ENCODE measurements around the gene EHHADH. TPM values are rescaled to one million over a fixed set of nuclear protein-coding genes. Genes with fewer than 3 reads are reported as not detected.
"Not testable (repeated sequence)": the region's sequence is repeated elsewhere in the genome, so short reads cannot be mapped to it uniquely, and the experiment has no call there.

The EHHADH gene
- total RNA-seq, 2 donors from 2014 or later, result 4.0 to 17.9 TPM

- intact Hi-C loops (cut with DNase I), result no loop called here
- TF ChIP-seq POLR2A (IDR thresholded peaks at IDR 0.05), result no peak
- TF ChIP-seq CTCF (IDR thresholded peaks at IDR 0.05), result no peak
- no peak for TF ChIP-seq POLR2AphosphoS5 (IDR thresholded peaks at IDR 0.05)
- Histone ChIP-seq H3K4me3 (no peak overlapping the region), H3K9me3 (no peaks in the 10 kb centered on the region), H3K27me3 (replicated peaks; ENCODE audit: insufficient read depth) (no peaks in the 10 kb centered on the region), H3K27ac (no peak overlapping the region), H3K4me1 (replicated peaks) (no peaks in the 10 kb centered on the region), H3K36me3 (no peaks in the 10 kb centered on the region)
- DNase-seq (ENCODE audit: low spot score), result no peak
- 97% methylated on average over 1 of the region's 1 CpG for WGBS
Measured at GRCh38 chr3:185257334-185257733, 3.5 kb upstream of the EHHADH start.

- no peak for TF ChIP-seq POLR2A (IDR thresholded peaks at IDR 0.05)
- TF ChIP-seq CTCF (IDR thresholded peaks at IDR 0.05), result no peak
- no peak for TF ChIP-seq POLR2AphosphoS5 (IDR thresholded peaks at IDR 0.05)
- WGBS, result 95% methylated on average over 4 of the region's 4 CpGs
- H3K27ac ChIP-seq, result no peak overlapping the region
- H3K9me3 ChIP-seq, result no peaks in the 10 kb centered on the region
- intact Hi-C loops (cut with DNase I), result no loop called here
- no peaks in the 10 kb centered on the region for H3K36me3 ChIP-seq
- no peak for DNase-seq (ENCODE audit: low spot score)
- no peaks in the 10 kb centered on the region for H3K4me1 ChIP-seq (replicated peaks)
- no peaks in the 10 kb centered on the region for H3K27me3 ChIP-seq (replicated peaks; ENCODE audit: insufficient read depth)
- no peak overlapping the region for H3K4me3 ChIP-seq
Measured at GRCh38 chr3:185254799-185255198, 950 bp upstream of the EHHADH start.

GRCh38 chr3:185253133-185253532, 716 bp downstream of the EHHADH start:
- H3K27me3 ChIP-seq (replicated peaks; ENCODE audit: insufficient read depth); H3K36me3 ChIP-seq; H3K9me3 ChIP-seq; H3K27ac ChIP-seq; H3K4me1 ChIP-seq (replicated peaks); DNase-seq (ENCODE audit: low spot score); intact Hi-C loops (cut with DNase I); H3K4me3 ChIP-seq: not testable (repeated sequence)
- WGBS, result 81% methylated on average over 4 of the region's 4 CpGs

- WGBS, result 77% methylated on average over 5 of the region's 5 CpGs
- no peaks in the 10 kb centered on the region for H3K27me3 ChIP-seq (replicated peaks; ENCODE audit: insufficient read depth)
- no peaks in the 10 kb centered on the region for H3K36me3 ChIP-seq
- no peak for DNase-seq (ENCODE audit: low spot score)
- H3K4me1 ChIP-seq (replicated peaks), result no peaks in the 10 kb centered on the region
- intact Hi-C loops (cut with DNase I), result no loop called here
- H3K4me3 ChIP-seq, result no peak overlapping the region
- H3K9me3 ChIP-seq, result no peaks in the 10 kb centered on the region
- H3K27ac ChIP-seq, result no peak overlapping the region
- no peak for TF ChIP-seq POLR2AphosphoS5 (IDR thresholded peaks at IDR 0.05)
- TF ChIP-seq POLR2A (IDR thresholded peaks at IDR 0.05), result no peak
- no peak for TF ChIP-seq CTCF (IDR thresholded peaks at IDR 0.05)
Measured at GRCh38 chr3:185251272-185251671, 2.6 kb downstream of the EHHADH start.

DNA sequence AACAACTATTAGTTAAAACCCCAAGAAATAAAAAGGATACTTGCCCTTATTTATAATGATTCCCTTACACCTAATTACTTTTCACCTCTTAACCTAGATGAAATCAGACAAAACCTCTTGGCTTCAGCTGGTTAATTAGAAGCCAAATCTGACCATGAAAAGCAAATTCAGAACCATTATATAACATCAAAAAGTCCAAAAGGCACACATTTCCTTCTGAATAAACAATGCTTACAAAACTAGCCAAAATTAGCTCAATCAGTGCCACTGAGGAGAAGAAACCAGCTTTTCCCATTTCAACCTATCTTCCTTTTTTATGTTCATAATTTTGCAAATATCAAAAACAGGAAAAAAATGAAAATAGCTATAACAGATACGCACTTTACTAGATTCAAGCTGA, 3.2 kb downstream of the EHHADH start:
- H3K36me3 ChIP-seq, result no peaks in the 10 kb centered on the region
- H3K9me3 ChIP-seq, result no peaks in the 10 kb centered on the region
- DNase-seq (ENCODE audit: low spot score), result no peak
- WGBS, result 0% methylated on average over 1 of the region's 1 CpG
- no peaks in the 10 kb centered on the region for H3K27me3 ChIP-seq (replicated peaks; ENCODE audit: insufficient read depth)
- H3K27ac ChIP-seq, result no peak overlapping the region
- H3K4me3 ChIP-seq, result no peak overlapping the region
- intact Hi-C loops (cut with DNase I), result no loop called here
- H3K4me1 ChIP-seq (replicated peaks), result no peaks in the 10 kb centered on the region
- no peak for TF ChIP-seq POLR2AphosphoS5 (IDR thresholded peaks at IDR 0.05)
- no peak for TF ChIP-seq POLR2A (IDR thresholded peaks at IDR 0.05)
- TF ChIP-seq CTCF (IDR thresholded peaks at IDR 0.05), result no peak
